ENCODE measurements around the gene SLC6A15.

SLC6A15 gene

GRCh38 chr12:84822525-84822924, 90.1 kb downstream of the SLC6A15 start:
- no peaks in the 10 kb centered on the region for H3K36me3 ChIP-seq (replicated peaks; ENCODE audit: insufficient read depth, low read length)
- H3K4me3 ChIP-seq (ENCODE audit: low read length), result no peak overlapping the region
- peaks cover 10% of the 10 kb centered on the region; the same call in 1 of the 2 replicates for H3F3A ChIP-seq (ENCODE audit: insufficient read depth, low read length)
- no peaks in the 10 kb centered on the region for H3K9me2 ChIP-seq (replicated peaks; ENCODE audit: insufficient read depth, low read length)
- no peaks in the 10 kb centered on the region for H3K27me3 ChIP-seq (replicated peaks; ENCODE audit: insufficient read depth, low read length)
- H2AFZ ChIP-seq (ENCODE audit: low read length), result peak overlapping the region; percentile 16; the same call in 1 of the 2 replicates
- H3K27ac ChIP-seq (ENCODE audit: low read length), result peak overlapping the region; percentile 6; the same call in 1 of the 2 replicates
- no peaks in the 10 kb centered on the region for H4K20me1 ChIP-seq (ENCODE audit: insufficient read depth, low read length)
- peaks cover 38% of the 10 kb centered on the region for H3K4me1 ChIP-seq (ENCODE audit: low read length)
- H3K9me3 ChIP-seq (replicated peaks; ENCODE audit: insufficient read depth, low read length), result no peaks in the 10 kb centered on the region
- no peaks in the 10 kb centered on the region for H3K79me2 ChIP-seq (ENCODE audit: low read length)
- no peak overlapping the region for H3K9ac ChIP-seq (ENCODE audit: low read length)
- H3K4me2 ChIP-seq (ENCODE audit: low read depth, low read length), result peak overlapping the region; percentile 10
- peak; percentile 82 for DNase-seq
- TF ChIP-seq EZH2phosphoT487 (IDR thresholded peaks at IDR 0.05; ENCODE audit: low read length) (no peak), CTCF (IDR thresholded peaks at IDR 0.05; ENCODE audit: low read length) (no peak), EZH2 (optimal IDR thresholded peaks at IDR 0.05; ENCODE audit: low read depth, low read length) (no peak)

GRCh38 chr12:84816916-84817695, 95.5 kb downstream of the SLC6A15 start:
- peaks cover 10% of the 10 kb centered on the region for H3K4me1 ChIP-seq (ENCODE audit: low read length)
- H3K27me3 ChIP-seq (replicated peaks; ENCODE audit: insufficient read depth, low read length), result no peaks in the 10 kb centered on the region
- no peak overlapping the region for H3K4me2 ChIP-seq (ENCODE audit: low read depth, low read length)
- no peak overlapping the region for H3K9ac ChIP-seq (ENCODE audit: low read length)
- TF ChIP-seq EZH2phosphoT487 (IDR thresholded peaks at IDR 0.05; ENCODE audit: low read length) (no peak), EZH2 (optimal IDR thresholded peaks at IDR 0.05; ENCODE audit: low read depth, low read length) (no peak), CTCF (IDR thresholded peaks at IDR 0.05; ENCODE audit: low read length) (no peak)
- no peak for DNase-seq
- no peaks in the 10 kb centered on the region for H3K9me3 ChIP-seq (replicated peaks; ENCODE audit: insufficient read depth, low read length)
- H3K79me2 ChIP-seq (ENCODE audit: low read length), result no peaks in the 10 kb centered on the region
- H3K27ac ChIP-seq (ENCODE audit: low read length), result no peak overlapping the region
- H3K36me3 ChIP-seq (replicated peaks; ENCODE audit: insufficient read depth, low read length), result no peaks in the 10 kb centered on the region
- H3K4me3 ChIP-seq (ENCODE audit: low read length), result no peak overlapping the region
- no peaks in the 10 kb centered on the region for H4K20me1 ChIP-seq (ENCODE audit: insufficient read depth, low read length)
- H2AFZ ChIP-seq (ENCODE audit: low read length), result no peak overlapping the region
- peaks cover 4% of the 10 kb centered on the region; the same call in 1 of the 2 replicates for H3F3A ChIP-seq (ENCODE audit: insufficient read depth, low read length)
- H3K9me2 ChIP-seq (replicated peaks; ENCODE audit: insufficient read depth, low read length), result no peaks in the 10 kb centered on the region

- Histone ChIP-seq H4K20me1 (ENCODE audit: insufficient read depth, low read length) (no peaks in the 10 kb centered on the region), H3K4me2 (ENCODE audit: low read depth, low read length) (no peak overlapping the region), H3K9me2 (replicated peaks; ENCODE audit: insufficient read depth, low read length) (no peaks in the 10 kb centered on the region), H3K4me3 (ENCODE audit: low read length) (no peak overlapping the region), H3K9me3 (replicated peaks; ENCODE audit: insufficient read depth, low read length) (no peaks in the 10 kb centered on the region), H3K9ac (ENCODE audit: low read length) (no peak overlapping the region), H3K79me2 (ENCODE audit: low read length) (no peaks in the 10 kb centered on the region), H3K27ac (ENCODE audit: low read length) (no peak overlapping the region), H3F3A (ENCODE audit: insufficient read depth, low read length) (no peaks in the 10 kb centered on the region), H3K4me1 (ENCODE audit: low read length) (no peaks in the 10 kb centered on the region), H3K36me3 (replicated peaks; ENCODE audit: insufficient read depth, low read length) (no peaks in the 10 kb centered on the region), H2AFZ (ENCODE audit: low read length) (no peak overlapping the region), H3K27me3 (replicated peaks; ENCODE audit: insufficient read depth, low read length) (no peaks in the 10 kb centered on the region)
- TF ChIP-seq EZH2 (optimal IDR thresholded peaks at IDR 0.05; ENCODE audit: low read depth, low read length) (no peak), CTCF (IDR thresholded peaks at IDR 0.05; ENCODE audit: low read length) (no peak), EZH2phosphoT487 (IDR thresholded peaks at IDR 0.05; ENCODE audit: low read length) (no peak)
- DNase-seq, result no peak
Measured at GRCh38 chr12:84814664-84815245, 97.8 kb downstream of the SLC6A15 start.
